ENCODE measurements around the gene NAALADL2. TPM values are rescaled to one million over a fixed set of nuclear protein-coding genes. Genes with fewer than 3 reads are reported as not detected.
A peak's percentile ranks its signal among the peaks of the same experiment; 100 is the strongest.

The NAALADL2 gene
- total and polyA plus RNA-seq, 2 of the 4 experiments (the other 2 are of a cell fraction), result 3.8 to 19.2 TPM

GRCh38 chr3:175411946-175412345, 552.8 kb downstream of the NAALADL2 start:
- Histone ChIP-seq H2AK5ac (ENCODE audit: low read depth, low read length) (peak overlapping the region; percentile 85; the same call in 1 of the 2 replicates), H2BK15ac (ENCODE audit: low read depth, low read length) (peak overlapping the region; percentile 83; the same call in 2 of the 3 replicates), H3K18ac (ENCODE audit: low read depth, low read length) (peak overlapping the region; percentile 97), H3K4me2 (ENCODE audit: low read depth, low read length) (no peak overlapping the region), H3K36me3 (ENCODE audit: control insufficient read depth, insufficient read depth, low read length) (no peaks in the 10 kb centered on the region), H3K9ac (ENCODE audit: low read depth, low read length) (peak overlapping the region; percentile 78), H2BK120ac (ENCODE audit: low read depth, low read length) (peak overlapping the region; percentile 99), H3K23ac (ENCODE audit: low read depth, low read length) (peak overlapping the region; percentile 86), H3K4ac (ENCODE audit: low read depth, low read length) (peak overlapping the region; percentile 96), H3K9me3 (ENCODE audit: control insufficient read depth, insufficient read depth, low read length) (no peaks in the 10 kb centered on the region), H3K4me3 (ENCODE audit: insufficient read depth, low read depth, low read length) (no peak overlapping the region), H3K79me1 (ENCODE audit: low read depth in 1 of 2, low read length in 2 of 2) (no peaks in the 10 kb centered on the region), H4K8ac (ENCODE audit: low read depth in 2 of 2, low read length in 2 of 2) (peak overlapping the region; percentile 90 to 95), H3K27me3 (ENCODE audit: control insufficient read depth, insufficient read depth, low read length) (no peaks in the 10 kb centered on the region), H3K14ac (replicated peaks; ENCODE audit: low read depth, low read length) (peak overlapping the region; percentile 83), H2AFZ (replicated peaks; ENCODE audit: low read length, poor library complexity) (no peak overlapping the region), H3K27ac (ENCODE audit: insufficient read depth, low read length) (peak overlapping the region; percentile 99), H4K20me1 (ENCODE audit: insufficient read depth, low read length) (no peaks in the 10 kb centered on the region), H4K5ac (ENCODE audit: low read depth, low read length) (peak overlapping the region; percentile 99), H4K91ac (ENCODE audit: insufficient read depth, low read depth, low read length) (peak overlapping the region; percentile 97; the same call in 1 of the 2 replicates), H2BK20ac (ENCODE audit: low read depth, low read length) (peak overlapping the region; percentile 98), H3K4me1 (ENCODE audit: control insufficient read depth, insufficient read depth, low read length) (peaks cover 11% of the 10 kb centered on the region), H3K56ac (ENCODE audit: extremely low read depth, insufficient read depth, low read length) (peak overlapping the region; percentile 93), H2BK5ac (ENCODE audit: low read depth, low read length, poor library complexity, severe bottlenecking) (peak overlapping the region; percentile 97), H3K9me1 (ENCODE audit: insufficient read depth, low read length) (no peaks in the 10 kb centered on the region), H2AK9ac (replicated peaks; ENCODE audit: low read depth, low read length, poor library complexity) (no peak overlapping the region)
- CTCF ChIA-PET, result interaction anchor here (1.2 kb wide), 1 partner anchor 9 kb away, joined by 3 read pairs; no protein-coding TSS in a partner anchor
- dilution Hi-C loops (cut with HindIII; ENCODE audit: low sequenced_read_pairs, unreplicated experiment) (no loop called here), intact Hi-C loops (cut with micrococcal nuclease) (loop anchor here (5.0 kb wide), 4 partner anchors 260 to 1020 kb away; no protein-coding TSS in a partner anchor), in situ Hi-C loops (cut with MboI; ENCODE audit: low sequenced_read_pairs) (no loop called here)
- DNase-seq (peak; percentile 24), ATAC-seq (ENCODE audit: low read depth) (peak; percentile 24; the same call in 1 of the 2 replicates)
- BruUV-seq (replicated peaks), result no TSS peak
- no peak for TF ChIP-seq BHLHE40 (IDR thresholded peaks at IDR 0.05; ENCODE audit: low read depth, low read length)
- no peak for TF ChIP-seq MXI1 (IDR thresholded peaks at IDR 0.05; ENCODE audit: borderline replicate concordance, low read depth, low read length)
- TF ChIP-seq CEBPB (IDR thresholded peaks at IDR 0.05; ENCODE audit: low read depth, low read length), result no peak
- no peak for TF ChIP-seq RFX5 (IDR thresholded peaks at IDR 0.05; ENCODE audit: low read depth, low read length)
- no peak for TF ChIP-seq CTCF (conservative IDR thresholded peaks at IDR 0.05; ENCODE audit: low read depth, low read length)
- TF ChIP-seq MAFK (IDR thresholded peaks at IDR 0.05; ENCODE audit: low read depth, low read length), result no peak
- no peak for TF ChIP-seq NFE2L2 (IDR thresholded peaks at IDR 0.05; ENCODE audit: low read depth, low read length)
- no peak for TF ChIP-seq ELK1 (IDR thresholded peaks at IDR 0.05; ENCODE audit: borderline replicate concordance, low read depth, low read length)
- TF ChIP-seq RCOR1 (IDR thresholded peaks at IDR 0.05; ENCODE audit: insufficient replicate concordance, low read length), result no peak
- no peak for TF ChIP-seq CHD1 (IDR thresholded peaks at IDR 0.05; ENCODE audit: low read depth, low read length)
- no CpG with 5 or more reads among the region's 6 CpGs for WGBS, 2 experiments (ENCODE audit: extremely low coverage in 2 of 2, insufficient read length in 1 of 2)
- POLR2A ChIA-PET (ENCODE audit: unreplicated experiment), result no interaction called here

All from IMR-90 (cell line).